Adrenal gland (tissue), 5 donors: Measurements from ENCODE around the gene GLRA2.

Source experiments
- POLR2A ChIP-seq, 2 donors: fragments of 450-650 bp; IDR thresholded peaks; one replicate each; pipeline ENCODE4 v1.6.1; 2017; ENCODE audit warnings: antibody characterized with exemption in 2 of 2, mild to moderate bottlenecking in 2 of 2, moderate library complexity in 1 of 2
- TF ChIP-seq, protein P1 (sequence below), 6 experiments: fragments of 450-650 bp in 4 of 6; fragments of 200-600 bp in 2 of 6; sonication (generic) in 1 of 6; IDR thresholded peaks; 1 replicate in 5 of 6; 2 replicates in 1 of 6; pipeline versions ENCODE4 v1.5.1 to v1.8.0; 2016 to 2021; ENCODE audit warnings: antibody characterized with exemption in 6 of 6, mild to moderate bottlenecking in 2 of 6, moderate library complexity in 1 of 6
- donor health status: DM: no; HTN: no; CAD: no.

GRCh38 chrX:14672611-14673172 is 143.4 kb downstream of the GLRA2 start:
- TF ChIP-seq, protein P1, sequence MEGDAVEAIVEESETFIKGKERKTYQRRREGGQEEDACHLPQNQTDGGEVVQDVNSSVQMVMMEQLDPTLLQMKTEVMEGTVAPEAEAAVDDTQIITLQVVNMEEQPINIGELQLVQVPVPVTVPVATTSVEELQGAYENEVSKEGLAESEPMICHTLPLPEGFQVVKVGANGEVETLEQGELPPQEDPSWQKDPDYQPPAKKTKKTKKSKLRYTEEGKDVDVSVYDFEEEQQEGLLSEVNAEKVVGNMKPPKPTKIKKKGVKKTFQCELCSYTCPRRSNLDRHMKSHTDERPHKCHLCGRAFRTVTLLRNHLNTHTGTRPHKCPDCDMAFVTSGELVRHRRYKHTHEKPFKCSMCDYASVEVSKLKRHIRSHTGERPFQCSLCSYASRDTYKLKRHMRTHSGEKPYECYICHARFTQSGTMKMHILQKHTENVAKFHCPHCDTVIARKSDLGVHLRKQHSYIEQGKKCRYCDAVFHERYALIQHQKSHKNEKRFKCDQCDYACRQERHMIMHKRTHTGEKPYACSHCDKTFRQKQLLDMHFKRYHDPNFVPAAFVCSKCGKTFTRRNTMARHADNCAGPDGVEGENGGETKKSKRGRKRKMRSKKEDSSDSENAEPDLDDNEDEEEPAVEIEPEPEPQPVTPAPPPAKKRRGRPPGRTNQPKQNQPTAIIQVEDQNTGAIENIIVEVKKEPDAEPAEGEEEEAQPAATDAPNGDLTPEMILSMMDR (IDR thresholded peaks at IDR 0.05) = no peak
- TF ChIP-seq POLR2A (IDR thresholded peaks at IDR 0.05) = no peak
